Gastroesophageal sphincter (tissue), 3 donors: Measurements from ENCODE around the gene ABCC2.

ENCODE experiments used
- EP300 ChIP-seq: sonication (generic); formaldehyde crosslinking; IDR thresholded peaks from one replicate; pipeline ENCODE4 v1.6.1; 2017; ENCODE audit warnings: antibody characterized with exemption, mild to moderate bottlenecking
- TF ChIP-seq, protein P1 (sequence below), 4 experiments: fragments of 200-600 bp in 2 of 4; fragments of 450-650 bp in 2 of 4; sonication (generic) in 1 of 4; IDR thresholded peaks; one replicate each; pipeline ENCODE4 v1.5.1; 2017 to 2019; ENCODE audit warnings: antibody characterized with exemption in 4 of 4, mild to moderate bottlenecking in 2 of 4, moderate library complexity in 2 of 4

GRCh38 chr10:99855479-99856071 lies 73.1 kb downstream of the ABCC2 start:
- no peak for TF ChIP-seq EP300
- TF ChIP-seq, protein P1, sequence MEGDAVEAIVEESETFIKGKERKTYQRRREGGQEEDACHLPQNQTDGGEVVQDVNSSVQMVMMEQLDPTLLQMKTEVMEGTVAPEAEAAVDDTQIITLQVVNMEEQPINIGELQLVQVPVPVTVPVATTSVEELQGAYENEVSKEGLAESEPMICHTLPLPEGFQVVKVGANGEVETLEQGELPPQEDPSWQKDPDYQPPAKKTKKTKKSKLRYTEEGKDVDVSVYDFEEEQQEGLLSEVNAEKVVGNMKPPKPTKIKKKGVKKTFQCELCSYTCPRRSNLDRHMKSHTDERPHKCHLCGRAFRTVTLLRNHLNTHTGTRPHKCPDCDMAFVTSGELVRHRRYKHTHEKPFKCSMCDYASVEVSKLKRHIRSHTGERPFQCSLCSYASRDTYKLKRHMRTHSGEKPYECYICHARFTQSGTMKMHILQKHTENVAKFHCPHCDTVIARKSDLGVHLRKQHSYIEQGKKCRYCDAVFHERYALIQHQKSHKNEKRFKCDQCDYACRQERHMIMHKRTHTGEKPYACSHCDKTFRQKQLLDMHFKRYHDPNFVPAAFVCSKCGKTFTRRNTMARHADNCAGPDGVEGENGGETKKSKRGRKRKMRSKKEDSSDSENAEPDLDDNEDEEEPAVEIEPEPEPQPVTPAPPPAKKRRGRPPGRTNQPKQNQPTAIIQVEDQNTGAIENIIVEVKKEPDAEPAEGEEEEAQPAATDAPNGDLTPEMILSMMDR (IDR thresholded peaks at IDR 0.05): no peak
